Measurements from ENCODE around the gene SUN2.

DNA sequence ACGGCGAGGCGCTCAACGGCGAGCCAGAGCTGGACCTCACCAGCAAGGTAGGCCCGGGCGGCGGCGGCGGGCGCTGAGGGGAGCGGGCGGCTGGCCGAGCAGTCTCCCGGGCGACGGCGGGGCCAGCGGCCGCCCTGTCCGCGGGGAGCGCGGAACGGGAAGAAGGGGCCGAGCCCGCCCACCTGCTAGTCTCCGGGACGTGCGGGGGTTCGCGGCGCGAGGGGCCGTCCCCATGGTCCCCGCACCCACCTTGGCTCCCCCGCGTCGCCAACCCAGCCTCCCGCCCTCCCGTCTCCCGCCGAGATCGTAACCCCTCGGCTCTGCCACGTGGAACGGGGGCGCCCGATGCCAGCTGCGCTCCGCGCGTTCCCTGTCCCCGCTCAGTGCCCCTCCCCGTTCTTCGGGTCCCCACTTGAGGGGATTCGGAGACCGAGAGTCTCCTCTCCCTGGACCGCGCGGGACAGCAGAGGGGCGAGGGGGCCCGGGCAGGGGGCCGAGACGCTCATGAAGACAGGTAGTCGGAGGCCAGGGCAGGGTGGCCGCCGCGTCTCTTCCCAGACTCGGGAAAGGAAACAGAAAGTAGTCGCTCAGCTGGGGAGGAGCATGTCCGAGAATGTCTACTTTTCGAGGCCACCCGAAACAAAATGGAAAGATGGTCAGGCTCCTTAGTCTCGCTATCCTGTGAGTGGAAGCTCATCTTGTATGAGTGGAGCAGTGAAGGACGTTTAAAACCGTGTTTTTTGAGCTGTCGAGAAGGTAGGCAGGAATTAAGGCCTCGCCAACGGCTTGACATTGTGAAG lies 49.5 kb downstream of the SUN2 start:
- TF ChIP-seq, protein P1, sequence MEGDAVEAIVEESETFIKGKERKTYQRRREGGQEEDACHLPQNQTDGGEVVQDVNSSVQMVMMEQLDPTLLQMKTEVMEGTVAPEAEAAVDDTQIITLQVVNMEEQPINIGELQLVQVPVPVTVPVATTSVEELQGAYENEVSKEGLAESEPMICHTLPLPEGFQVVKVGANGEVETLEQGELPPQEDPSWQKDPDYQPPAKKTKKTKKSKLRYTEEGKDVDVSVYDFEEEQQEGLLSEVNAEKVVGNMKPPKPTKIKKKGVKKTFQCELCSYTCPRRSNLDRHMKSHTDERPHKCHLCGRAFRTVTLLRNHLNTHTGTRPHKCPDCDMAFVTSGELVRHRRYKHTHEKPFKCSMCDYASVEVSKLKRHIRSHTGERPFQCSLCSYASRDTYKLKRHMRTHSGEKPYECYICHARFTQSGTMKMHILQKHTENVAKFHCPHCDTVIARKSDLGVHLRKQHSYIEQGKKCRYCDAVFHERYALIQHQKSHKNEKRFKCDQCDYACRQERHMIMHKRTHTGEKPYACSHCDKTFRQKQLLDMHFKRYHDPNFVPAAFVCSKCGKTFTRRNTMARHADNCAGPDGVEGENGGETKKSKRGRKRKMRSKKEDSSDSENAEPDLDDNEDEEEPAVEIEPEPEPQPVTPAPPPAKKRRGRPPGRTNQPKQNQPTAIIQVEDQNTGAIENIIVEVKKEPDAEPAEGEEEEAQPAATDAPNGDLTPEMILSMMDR (IDR thresholded peaks at IDR 0.05): no peak
- TF ChIP-seq EP300 (IDR thresholded peaks at IDR 0.05): no peak

Data from upper lobe of left lung (tissue), 4 donors.